Lung (tissue), 12 donors: ENCODE results near the gene GUCY2C. TPM values are rescaled to one million over a fixed set of nuclear protein-coding genes. Genes with fewer than 3 reads are reported as not detected.

ENCODE experiments used
- ATAC-seq: fragments of 200-7000 bp; cut with Tn5 transposase; one replicate; pipeline ENCODE4 v1.9.1; 2020; ENCODE audit warnings: moderate number of reproducible peaks; ENCODE audit not compliant: insufficient read depth, low FRiP score
- DNase-seq, 3 donors: peaks; one replicate each; pipeline ENCODE4 v3.0.0-alpha.2; 2013 to 2017
- H3K27ac ChIP-seq, 2 donors: one replicate each; pipeline ENCODE4 v1.5.1; 2013; ENCODE audit warnings: mild to moderate bottlenecking in 2 of 2, moderate library complexity in 2 of 2, control low read depth in 1 of 2, inconsistent platforms in 1 of 2, low read depth in 1 of 2, low read length in 1 of 2
- H3K27me3 ChIP-seq, 3 donors: one replicate each; pipeline ENCODE4 v1.5.1; 2013; ENCODE audit warnings: low read length in 2 of 3; ENCODE audit not compliant: control insufficient read depth in 3 of 3, insufficient read depth in 3 of 3
- H3K36me3 ChIP-seq, 4 donors: one replicate each; pipeline ENCODE4 v1.5.1; 2013; ENCODE audit warnings: low read length in 4 of 4, mild to moderate bottlenecking in 1 of 4, moderate library complexity in 1 of 4; ENCODE audit not compliant: control insufficient read depth in 4 of 4, insufficient read depth in 4 of 4
- H3K4me1 ChIP-seq, 5 donors: one replicate each; pipeline ENCODE4 v1.5.1; 2013; ENCODE audit warnings: low read length in 5 of 5, mild to moderate bottlenecking in 2 of 5, moderate library complexity in 1 of 5; ENCODE audit not compliant: control insufficient read depth in 5 of 5, insufficient read depth in 5 of 5
- H3K4me3 ChIP-seq: one replicate; pipeline ENCODE4 v1.5.1; 2013; ENCODE audit warnings: mild to moderate bottlenecking, control low read depth, moderate library complexity
- H3K9ac ChIP-seq, 2 donors: one replicate each; pipeline ENCODE4 v1.5.1; 2013; ENCODE audit warnings: low read length in 2 of 2, control low read depth in 1 of 2; ENCODE audit not compliant: insufficient read depth in 1 of 2
- H3K9me3 ChIP-seq, 4 donors: one replicate each; pipeline ENCODE4 v1.5.1; 2013; ENCODE audit warnings: low read length in 3 of 4, mild to moderate bottlenecking in 1 of 4, moderate library complexity in 1 of 4; ENCODE audit not compliant: control insufficient read depth in 4 of 4, insufficient read depth in 3 of 4
- WGBS, 2 donors: extraction: QIAGEN DNeasy Blood & Tissue Kit; methylation state at CpG; one replicate each; pipeline ENCODE4 v1.1.7; 2013; 5-methylcytosine and 5-hydroxymethylcytosine counted together
- polyA plus RNA-seq, 2 donors: library from polyadenylated mRNA; stranded (reverse); fragments of 200-250 nt; gene quantifications; one replicate each; pipeline ENCODE4 v1.2.1, GENCODE V29; 2013
- total RNA-seq, 2 donors: library from RNA; depleted of rRNA in 1 of 2; stranded (reverse); fragments of >200 nt in 1 of 2; gene quantifications; one replicate each; pipeline ENCODE4 v1.2.1, GENCODE V29; 2014 to 2021
- TF ChIP-seq, protein P1 (sequence below): IDR thresholded peaks from 2 replicates; pipeline ENCODE4 v1.5.1; 2012; ENCODE audit warnings: mild to moderate bottlenecking; ENCODE audit errors: control extremely low read depth, extremely low read depth
- donor health status: control.
- donor health status: control.
- donor health status: Bipolar disorder and iron deficiency.
- donor health status: healthy.
- donor health status: DM: yes; HTN: yes; CAD: no.

GUCY2C gene
- total and polyA plus RNA-seq, 4 donors: 0.02 TPM; not detected in 3

DNA sequence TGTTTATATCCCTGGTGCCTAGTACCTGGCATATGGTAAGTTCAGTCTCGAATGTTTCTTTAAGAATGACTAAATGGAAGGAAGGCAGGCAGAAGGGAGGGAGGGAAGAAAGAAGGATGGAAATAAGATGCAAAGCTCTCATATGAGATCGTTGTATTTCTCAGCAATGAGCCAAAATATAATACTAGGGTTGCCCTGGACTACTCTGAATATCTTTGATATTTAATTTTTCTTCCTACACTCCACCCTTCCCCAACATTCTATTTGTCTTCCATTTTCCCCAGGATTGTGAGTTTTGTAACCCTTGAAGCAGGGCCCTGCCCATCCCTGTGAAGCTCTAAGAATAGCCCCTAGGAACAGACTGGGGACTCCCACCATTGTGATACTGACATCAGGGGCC is 43.9 kb downstream of the GUCY2C start:
- TF ChIP-seq, protein P1, sequence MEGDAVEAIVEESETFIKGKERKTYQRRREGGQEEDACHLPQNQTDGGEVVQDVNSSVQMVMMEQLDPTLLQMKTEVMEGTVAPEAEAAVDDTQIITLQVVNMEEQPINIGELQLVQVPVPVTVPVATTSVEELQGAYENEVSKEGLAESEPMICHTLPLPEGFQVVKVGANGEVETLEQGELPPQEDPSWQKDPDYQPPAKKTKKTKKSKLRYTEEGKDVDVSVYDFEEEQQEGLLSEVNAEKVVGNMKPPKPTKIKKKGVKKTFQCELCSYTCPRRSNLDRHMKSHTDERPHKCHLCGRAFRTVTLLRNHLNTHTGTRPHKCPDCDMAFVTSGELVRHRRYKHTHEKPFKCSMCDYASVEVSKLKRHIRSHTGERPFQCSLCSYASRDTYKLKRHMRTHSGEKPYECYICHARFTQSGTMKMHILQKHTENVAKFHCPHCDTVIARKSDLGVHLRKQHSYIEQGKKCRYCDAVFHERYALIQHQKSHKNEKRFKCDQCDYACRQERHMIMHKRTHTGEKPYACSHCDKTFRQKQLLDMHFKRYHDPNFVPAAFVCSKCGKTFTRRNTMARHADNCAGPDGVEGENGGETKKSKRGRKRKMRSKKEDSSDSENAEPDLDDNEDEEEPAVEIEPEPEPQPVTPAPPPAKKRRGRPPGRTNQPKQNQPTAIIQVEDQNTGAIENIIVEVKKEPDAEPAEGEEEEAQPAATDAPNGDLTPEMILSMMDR: no peak
- Histone ChIP-seq H3K9ac (no peak overlapping the region), H3K36me3 (no peaks in the 10 kb centered on the region), H3K27ac (no peak overlapping the region), H3K4me1 (peaks cover 0 to 5% (median 0%) of the 10 kb centered on the region in 5 donors), H3K27me3 (no peaks in the 10 kb centered on the region), H3K4me3 (no peak overlapping the region), H3K9me3 (no peaks in the 10 kb centered on the region)
- WGBS, 2 donors: 91 to 98% methylated on average over 2 of the region's 2 CpGs
- DNase-seq (no peak), ATAC-seq (no peak)

DNA sequence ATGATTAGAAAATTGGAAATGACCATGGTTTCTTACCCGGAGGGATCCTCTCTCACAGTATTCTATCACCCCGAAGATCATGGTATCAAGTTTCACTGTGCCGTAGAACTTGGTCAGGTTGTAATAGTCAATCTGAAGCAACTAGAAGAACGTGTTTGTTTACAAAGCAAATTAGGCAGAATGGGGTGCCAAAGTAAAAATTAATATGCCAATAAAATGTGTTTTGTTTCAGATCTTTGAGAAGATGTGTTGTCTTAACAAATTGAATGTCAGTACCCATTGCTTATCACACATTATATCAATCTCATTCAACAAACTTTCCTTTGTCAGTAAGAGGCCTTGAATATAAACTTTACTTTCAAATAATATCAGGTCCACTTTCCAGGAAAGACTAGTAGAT is 45.0 kb downstream of the GUCY2C start:
- TF ChIP-seq, protein P1: no peak
- Histone ChIP-seq H3K27ac (no peak overlapping the region), H3K27me3 (no peaks in the 10 kb centered on the region), H3K4me3 (no peak overlapping the region), H3K4me1 (peaks cover 0 to 5% (median 0%) of the 10 kb centered on the region in 5 donors), H3K9ac (no peak overlapping the region), H3K36me3 (no peaks in the 10 kb centered on the region), H3K9me3 (no peaks in the 10 kb centered on the region)
- 74 to 87% methylated on average over 4 of the region's 4 CpGs for WGBS, 2 donors
- ATAC-seq (no peak), DNase-seq (no peak)

DNA sequence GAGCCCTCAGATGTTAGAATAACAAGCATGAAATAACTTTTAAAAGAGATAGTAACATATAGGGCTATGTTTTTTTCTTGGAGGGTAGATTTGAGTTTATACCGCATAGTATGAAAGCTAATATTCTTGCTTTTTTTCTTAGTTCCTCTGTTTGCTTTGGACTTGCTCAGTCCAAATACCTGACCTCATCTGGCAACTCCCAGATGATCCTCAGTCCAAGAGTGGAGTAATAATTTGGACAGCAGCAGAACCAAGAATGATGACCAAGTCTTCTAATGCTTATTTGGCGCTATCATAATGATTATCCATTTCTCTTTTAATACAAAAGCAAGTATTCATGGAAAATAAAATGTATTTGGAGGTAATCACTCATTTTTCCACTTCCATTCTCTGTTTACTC is 45.6 kb downstream of the GUCY2C start:
- no peak overlapping the region for H3K4me3 ChIP-seq
- WGBS, 2 donors: 88 to 97% methylated on average over 2 of the region's 2 CpGs
- no peak overlapping the region for H3K9ac ChIP-seq
- TF ChIP-seq, protein P1: no peak
- DNase-seq (no peak), ATAC-seq (no peak)
- no peak overlapping the region for H3K27ac ChIP-seq
- H3K36me3 ChIP-seq: no peaks in the 10 kb centered on the region
- H3K4me1 ChIP-seq: peaks cover 0 to 5% (median 0%) of the 10 kb centered on the region in 5 donors
- no peaks in the 10 kb centered on the region for H3K27me3 ChIP-seq
- no peaks in the 10 kb centered on the region for H3K9me3 ChIP-seq
